ENCODE measurements around the gene GRID1.

- TF ChIP-seq MAX (IDR thresholded peaks at IDR 0.05; ENCODE audit: low read depth) = no peak
- TF ChIP-seq TAF1 (IDR thresholded peaks at IDR 0.05; ENCODE audit: borderline replicate concordance, low read depth, low read length) = no peak
- TF ChIP-seq YY1 (IDR thresholded peaks at IDR 0.05; ENCODE audit: low read depth) = no peak
- no peak for TF ChIP-seq JUND (IDR thresholded peaks at IDR 0.05)
- no peak for TF ChIP-seq POLR2AphosphoS5 (IDR thresholded peaks at IDR 0.05; ENCODE audit: low read depth, low read length)
These were observed 365.1 kb downstream of the GRID1 start for GRCh38 chr10:86001521-86001920.
